ENCODE measurements around the gene HIBADH.
"Not testable (repeated sequence)": the region's sequence is repeated elsewhere in the genome, so short reads cannot be mapped to it uniquely, and the experiment has no call there.

Gene HIBADH

GRCh38 chr7:27510541-27510940 lies 152.1 kb downstream of the HIBADH start:
- no peak for TF ChIP-seq CTCF (IDR thresholded peaks at IDR 0.05; ENCODE audit: extremely low read depth, missing control alignments)
- no peak for DNase-seq (ENCODE audit: low spot score)

- not testable (repeated sequence) for DNase-seq (ENCODE audit: low spot score)
Measured at GRCh38 chr7:27501879-27502278, 160.8 kb downstream of the HIBADH start.

- no peak for DNase-seq (ENCODE audit: low spot score)
- TF ChIP-seq CTCF (IDR thresholded peaks at IDR 0.05; ENCODE audit: extremely low read depth, missing control alignments), result no peak
Measured at GRCh38 chr7:27501001-27501400, 161.7 kb downstream of the HIBADH start.

GRCh38 chr7:27492224-27492623 lies 170.5 kb downstream of the HIBADH start:
- TF ChIP-seq CTCF (IDR thresholded peaks at IDR 0.05; ENCODE audit: extremely low read depth, missing control alignments), result no peak
- no peak for DNase-seq (ENCODE audit: low spot score)

GRCh38 chr7:27491534-27491933 lies 171.1 kb downstream of the HIBADH start:
- TF ChIP-seq CTCF (IDR thresholded peaks at IDR 0.05; ENCODE audit: extremely low read depth, missing control alignments), result no peak
- DNase-seq (ENCODE audit: low spot score), result no peak

- TF ChIP-seq CTCF (IDR thresholded peaks at IDR 0.05; ENCODE audit: extremely low read depth, missing control alignments), result no peak
- DNase-seq (ENCODE audit: low spot score), result no peak
Measured at GRCh38 chr7:27487509-27487908, 175.2 kb downstream of the HIBADH start.

- no peak for TF ChIP-seq CTCF (IDR thresholded peaks at IDR 0.05; ENCODE audit: extremely low read depth, missing control alignments)
- no peak for DNase-seq (ENCODE audit: low spot score)
Measured at GRCh38 chr7:27484451-27484850, 178.2 kb downstream of the HIBADH start.

GRCh38 chr7:27482219-27482618 lies 180.5 kb downstream of the HIBADH start:
- no peak for TF ChIP-seq CTCF (IDR thresholded peaks at IDR 0.05; ENCODE audit: extremely low read depth, missing control alignments)

More at GRCh38 chr7:27482219-27482618, 180.5 kb downstream of the HIBADH start:
- DNase-seq (ENCODE audit: low spot score), result no peak
